GM12878 (cell line): ENCODE measurements around the gene ARMC9. TPM values are rescaled to one million over a fixed set of nuclear protein-coding genes. Genes with fewer than 3 reads are reported as not detected.

Experiments used
- ATAC-seq: fragments of 200-7000 bp; cut with Tn5 transposase; 3 replicates; pipeline ENCODE4 v1.9.1; 2020; ENCODE audit warnings: mild to moderate bottlenecking, moderate library complexity
- BruUV-seq: library from RNA; stranded (reverse); fragments of 400-500 nt; replicated peaks from 2 replicates; lab custom pipeline; 2021; lab: Mats Ljungman, UMichigan
- CTCF ChIA-PET: fragments of 300-600 bp; sonication (Branson Sonifier 250); formaldehyde crosslinking; extraction: SDS; loops from one replicate; lab custom pipeline; 2021; ENCODE audit warnings: inconsistent platforms; lab: Yijun Ruan, JAX
- POLR2A ChIA-PET: fragments of 350-600 bp; formaldehyde crosslinking; extraction: SDS; loops from one replicate; lab custom pipeline; 2021; ENCODE audit warnings: inconsistent platforms; lab: Charles Lee
- RAD21 ChIA-PET: fragments of 300-600 bp; sonication (Branson Sonifier 250); formaldehyde crosslinking; loops from one replicate; lab custom pipeline; 2023; ENCODE audit warnings: antibody characterized with exemption; ENCODE audit not compliant: unreplicated experiment; lab: Charles Lee
- SMC1A ChIA-PET: fragments of 300-600 bp; sonication (Branson Sonifier 250); formaldehyde crosslinking; loops from one replicate; lab custom pipeline; 2023; ENCODE audit not compliant: unreplicated experiment, uncharacterized antibody; lab: Charles Lee
- DNase-seq: peaks from one replicate; pipeline ENCODE4 v3.0.0-alpha.2; 2011; ENCODE audit warnings: low read depth, low spot score
- FAIRE-seq: peaks from 3 replicates; lab custom pipeline; 2011; peaks lifted over from hg19 to GRCh38; lab: Jason Lieb, UNC
- H2AFZ ChIP-seq: 2 replicates; pipeline ENCODE4 v1.6.0; 2011; ENCODE audit warnings: low read depth, low read length, control low read depth; ENCODE audit not compliant: control insufficient read depth
- H3K27ac ChIP-seq: 2 replicates; pipeline ENCODE4 v1.5.1; 2011; ENCODE audit warnings: control low read depth; ENCODE audit not compliant: control insufficient read depth, insufficient read depth
- H3K27me3 ChIP-seq, 2 experiments: replicated peaks in 1 of 2; 2 replicates each; pipeline versions ENCODE4 v1.6.0 to v1.6.1; 2011; ENCODE audit warnings: low read length in 1 of 2; ENCODE audit not compliant: control insufficient read depth in 2 of 2, insufficient read depth in 2 of 2
- H3K36me3 ChIP-seq, 2 experiments: 2 replicates each; pipeline ENCODE4 v1.5.1; 2011; ENCODE audit warnings: low read length in 1 of 2; ENCODE audit not compliant: control insufficient read depth in 2 of 2, insufficient read depth in 2 of 2
- H3K4me1 ChIP-seq: 2 replicates; pipeline ENCODE4 v1.6.1; 2011; ENCODE audit warnings: mild to moderate bottlenecking, low read length, moderate library complexity, mixed read lengths; ENCODE audit not compliant: control insufficient read depth, insufficient read depth
- H3K4me2 ChIP-seq: 2 replicates; pipeline ENCODE4 v1.6.0; 2011; ENCODE audit warnings: control low read depth; ENCODE audit not compliant: control insufficient read depth, insufficient read depth
- H3K4me3 ChIP-seq: fragments of 200-600 bp; sonication (generic); 2 replicates; pipeline ENCODE4 v1.5.1; 2016
- H3K79me2 ChIP-seq: 2 replicates; pipeline ENCODE4 v1.6.0; 2011; ENCODE audit warnings: low read length; ENCODE audit not compliant: control insufficient read depth, insufficient read depth
- H3K9ac ChIP-seq: 2 replicates; pipeline ENCODE4 v1.8.0; 2011; ENCODE audit warnings: low read length, control low read depth, mixed read lengths; ENCODE audit not compliant: control insufficient read depth, insufficient read depth
- H3K9me3 ChIP-seq: replicated peaks from 3 replicates; pipeline ENCODE4 v1.5.1; 2011; ENCODE audit warnings: mild to moderate bottlenecking, low read length; ENCODE audit not compliant: control insufficient read depth, insufficient read depth
- H4K20me1 ChIP-seq: 2 replicates; pipeline ENCODE4 v1.6.0; 2011; ENCODE audit not compliant: control insufficient read depth, insufficient read depth
- ATF7 ChIP-seq: fragments of 450-650 bp; IDR thresholded peaks from 2 replicates; pipeline ENCODE4 v1.6.1; 2016; ENCODE audit warnings: low read depth, mild to moderate bottlenecking
- BRCA1 ChIP-seq: IDR thresholded peaks from 2 replicates; pipeline ENCODE4 v1.6.1; 2011; ENCODE audit warnings: low read depth, low read length, improper control_type of control experiment
- CBX3 ChIP-seq: fragments of 200-600 bp; sonication (generic); IDR thresholded peaks from 2 replicates; pipeline ENCODE4 v1.6.1; 2016; ENCODE audit warnings: low read depth, borderline replicate concordance
- CBX5 ChIP-seq: sonication (generic); IDR thresholded peaks from 2 replicates; pipeline ENCODE4 v1.6.1; 2016; ENCODE audit warnings: low read depth, moderate library complexity, mild to moderate bottlenecking, inconsistent platforms
- DPF2 ChIP-seq: fragments of 450-650 bp; IDR thresholded peaks from 2 replicates; pipeline ENCODE4 v1.6.1; 2017; ENCODE audit warnings: mild to moderate bottlenecking
- FOS ChIP-seq: IDR thresholded peaks from 3 replicates; pipeline ENCODE4 v1.6.1; 2011; ENCODE audit warnings: borderline replicate concordance; ENCODE audit not compliant: insufficient read length; ENCODE audit errors: extremely low read depth
- PAX5 ChIP-seq: IDR thresholded peaks from 2 replicates; pipeline ENCODE4 v1.6.1; 2011; ENCODE audit warnings: low read depth, low read length, borderline replicate concordance
- PML ChIP-seq: IDR thresholded peaks from 2 replicates; pipeline ENCODE4 v1.6.1; 2012; ENCODE audit warnings: low read length, inconsistent platforms
- RBBP5 ChIP-seq: fragments of 200-600 bp; sonication (generic); conservative IDR thresholded peaks from 2 replicates; pipeline ENCODE4 v1.6.1; 2016
- RUNX3 ChIP-seq: IDR thresholded peaks from 2 replicates; pipeline ENCODE4 v1.6.1; 2012; ENCODE audit warnings: low read length, inconsistent platforms
- SUPT20H ChIP-seq: IDR thresholded peaks from 2 replicates; pipeline ENCODE4 v1.6.1; 2011; ENCODE audit warnings: low read depth, mild to moderate bottlenecking, low read length, moderate library complexity, borderline replicate concordance; ENCODE audit not compliant: control insufficient read depth
- TCF7 ChIP-seq: IDR thresholded peaks from 2 replicates; pipeline ENCODE4 v1.6.1; 2014; ENCODE audit warnings: antibody characterized with exemption, borderline replicate concordance
- ZZZ3 ChIP-seq: IDR thresholded peaks from 2 replicates; pipeline ENCODE4 v1.6.1; 2011; ENCODE audit warnings: low read depth; ENCODE audit not compliant: control insufficient read depth, insufficient read length
- WGBS: methylation state at CpG from one replicate; pipeline ENCODE4 v1.1.6; 2016; ENCODE audit warnings: low lambda C conversion rate; ENCODE audit not compliant: insufficient replicate concordance, insufficient coverage; ENCODE audit errors: missing lambda C conversion rate; 5-methylcytosine and 5-hydroxymethylcytosine counted together
- in situ Hi-C: fragments of 300-500 bp; cut with MboI; formaldehyde crosslinking; loops from 9 replicates; pipeline ENCODE4 v1.14.3; 2018; ENCODE audit warnings: mixed read lengths
- intact Hi-C: fragments of 100-400 bp; cut with micrococcal nuclease; formaldehyde crosslinking; loops from one replicate; pipeline ENCODE4 v1.14.2; 2022; ENCODE audit not compliant: unreplicated experiment
- polyA plus RNA-seq, 11 experiments: library from polyadenylated mRNA; depleted of rRNA in 4 of 11; unstranded in 6 of 11; stranded (reverse) in 5 of 11; fragments of >200 nt; fragmentation: Nextera tagmentation in 4 of 11; fragmentation: Illumina TruSeq in 1 of 11; extraction: Ambion mirVana in 4 of 11; extraction: Trizol in 1 of 11; gene quantifications; 1 replicate in 1 of 11; 2 replicates in 10 of 11; pipeline versions ENCODE4 v1.2.1 to v1.2.3, GENCODE V29; 2011 to 2016; ENCODE audit warnings: inconsistent platforms in 2 of 11, missing spikeins in 2 of 11, low read depth in 1 of 11
- total RNA-seq, 4 experiments: library from RNA; depleted of rRNA in 3 of 4; stranded (reverse); fragments of >200 nt in 3 of 4; fragmentation: Illumina TruSeq in 1 of 4; extraction: Trizol in 1 of 4; gene quantifications; 2 replicates each; pipeline versions ENCODE4 v1.2.1 to v1.2.3, GENCODE V29; 2013 to 2021
- TF ChIP-seq, protein P1 (sequence below): fragments of 450-650 bp; IDR thresholded peaks from 2 replicates; pipeline ENCODE4 v1.6.1; 2014; ENCODE audit warnings: mild to moderate bottlenecking
- TF ChIP-seq, protein P2 (sequence below): fragments of 450-650 bp; IDR thresholded peaks from 2 replicates; pipeline ENCODE4 v1.6.1; 2017; ENCODE audit warnings: mild to moderate bottlenecking, moderate library complexity
- TF ChIP-seq, protein P3 (sequence below): IDR thresholded peaks from 2 replicates; pipeline ENCODE4 v1.6.1; 2012; ENCODE audit warnings: low read depth, low read length, improper control_type of control experiment
- TF ChIP-seq, protein P4 (sequence below): fragments of 450-650 bp; IDR thresholded peaks from 2 replicates; pipeline ENCODE4 v1.6.1; 2017; ENCODE audit warnings: mild to moderate bottlenecking

The ARMC9 gene
- total and polyA plus RNA-seq, 10 of the 15 experiments (the other 5 are each of a cell fraction or from before 2014, with no cell fraction given), result 3.8 to 21.8 (median 10.4) TPM

DNA sequence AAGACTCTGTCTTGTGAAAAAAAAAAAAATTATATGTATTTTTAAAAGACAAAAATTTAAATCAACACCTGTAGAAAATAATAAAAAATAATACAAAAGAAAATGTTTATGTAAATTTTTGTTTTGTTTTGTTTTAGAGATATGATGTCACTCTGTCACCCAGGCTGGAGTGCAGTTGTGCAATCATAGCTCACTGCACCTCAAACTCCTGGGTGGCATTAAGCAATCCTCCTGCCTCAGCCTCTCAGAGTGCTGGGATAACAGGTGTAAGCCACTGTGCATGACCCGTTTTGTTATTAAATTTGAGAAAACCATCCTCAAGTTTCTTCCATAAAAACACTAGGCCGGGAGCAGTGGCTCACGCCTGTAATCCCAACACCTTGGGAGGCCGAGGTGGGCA lies 140.9 kb downstream of the ARMC9 start:
- Histone ChIP-seq H3K27ac (no peak overlapping the region), H3K4me3 (no peak overlapping the region), H3K36me3 (no peaks in the 10 kb centered on the region), H3K9ac (no peak overlapping the region), H3K79me2 (no peaks in the 10 kb centered on the region), H3K9me3 (no peaks in the 10 kb centered on the region), H4K20me1 (no peaks in the 10 kb centered on the region), H2AFZ (no peak overlapping the region), H3K4me2 (no peak overlapping the region), H3K4me1 (no peaks in the 10 kb centered on the region), H3K27me3 (no peaks in the 10 kb centered on the region)
- RAD21 ChIA-PET, result no interaction called here
- POLR2A ChIA-PET, result no interaction called here
- intact Hi-C loops (no loop called here), in situ Hi-C loops (no loop called here)
- 81% methylated on average over 4 of the region's 4 CpGs for WGBS
- no peak for DNase-seq
- CTCF ChIA-PET, result interaction anchor here (1.1 kb wide), 1 partner anchor 67 kb away, joined by 4 read pairs; no protein-coding TSS in a partner anchor
- BruUV-seq, result no TSS peak
- no peak for FAIRE-seq
- ATAC-seq, result no peak
- TF ChIP-seq RBBP5 (no peak), TCF7 (no peak), ATF7 (no peak), DPF2 (no peak), SUPT20H (no peak), BRCA1 (no peak), PML (no peak), ZZZ3 (no peak), CBX5 (no peak), PAX5 (no peak), RUNX3 (no peak), FOS (no peak), CBX3 (no peak)
- TF ChIP-seq, protein P1, sequence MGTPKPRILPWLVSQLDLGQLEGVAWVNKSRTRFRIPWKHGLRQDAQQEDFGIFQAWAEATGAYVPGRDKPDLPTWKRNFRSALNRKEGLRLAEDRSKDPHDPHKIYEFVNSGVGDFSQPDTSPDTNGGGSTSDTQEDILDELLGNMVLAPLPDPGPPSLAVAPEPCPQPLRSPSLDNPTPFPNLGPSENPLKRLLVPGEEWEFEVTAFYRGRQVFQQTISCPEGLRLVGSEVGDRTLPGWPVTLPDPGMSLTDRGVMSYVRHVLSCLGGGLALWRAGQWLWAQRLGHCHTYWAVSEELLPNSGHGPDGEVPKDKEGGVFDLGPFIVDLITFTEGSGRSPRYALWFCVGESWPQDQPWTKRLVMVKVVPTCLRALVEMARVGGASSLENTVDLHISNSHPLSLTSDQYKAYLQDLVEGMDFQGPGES, result no peak
- TF ChIP-seq, protein P2, sequence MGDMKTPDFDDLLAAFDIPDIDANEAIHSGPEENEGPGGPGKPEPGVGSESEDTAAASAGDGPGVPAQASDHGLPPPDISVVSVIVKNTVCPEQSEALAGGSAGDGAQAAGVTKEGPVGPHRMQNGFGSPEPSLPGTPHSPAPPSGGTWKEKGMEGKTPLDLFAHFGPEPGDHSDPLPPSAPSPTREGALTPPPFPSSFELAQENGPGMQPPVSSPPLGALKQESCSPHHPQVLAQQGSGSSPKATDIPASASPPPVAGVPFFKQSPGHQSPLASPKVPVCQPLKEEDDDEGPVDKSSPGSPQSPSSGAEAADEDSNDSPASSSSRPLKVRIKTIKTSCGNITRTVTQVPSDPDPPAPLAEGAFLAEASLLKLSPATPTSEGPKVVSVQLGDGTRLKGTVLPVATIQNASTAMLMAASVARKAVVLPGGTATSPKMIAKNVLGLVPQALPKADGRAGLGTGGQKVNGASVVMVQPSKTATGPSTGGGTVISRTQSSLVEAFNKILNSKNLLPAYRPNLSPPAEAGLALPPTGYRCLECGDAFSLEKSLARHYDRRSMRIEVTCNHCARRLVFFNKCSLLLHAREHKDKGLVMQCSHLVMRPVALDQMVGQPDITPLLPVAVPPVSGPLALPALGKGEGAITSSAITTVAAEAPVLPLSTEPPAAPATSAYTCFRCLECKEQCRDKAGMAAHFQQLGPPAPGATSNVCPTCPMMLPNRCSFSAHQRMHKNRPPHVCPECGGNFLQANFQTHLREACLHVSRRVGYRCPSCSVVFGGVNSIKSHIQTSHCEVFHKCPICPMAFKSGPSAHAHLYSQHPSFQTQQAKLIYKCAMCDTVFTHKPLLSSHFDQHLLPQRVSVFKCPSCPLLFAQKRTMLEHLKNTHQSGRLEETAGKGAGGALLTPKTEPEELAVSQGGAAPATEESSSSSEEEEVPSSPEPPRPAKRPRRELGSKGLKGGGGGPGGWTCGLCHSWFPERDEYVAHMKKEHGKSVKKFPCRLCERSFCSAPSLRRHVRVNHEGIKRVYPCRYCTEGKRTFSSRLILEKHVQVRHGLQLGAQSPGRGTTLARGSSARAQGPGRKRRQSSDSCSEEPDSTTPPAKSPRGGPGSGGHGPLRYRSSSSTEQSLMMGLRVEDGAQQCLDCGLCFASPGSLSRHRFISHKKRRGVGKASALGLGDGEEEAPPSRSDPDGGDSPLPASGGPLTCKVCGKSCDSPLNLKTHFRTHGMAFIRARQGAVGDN, result no peak
- TF ChIP-seq, protein P3, sequence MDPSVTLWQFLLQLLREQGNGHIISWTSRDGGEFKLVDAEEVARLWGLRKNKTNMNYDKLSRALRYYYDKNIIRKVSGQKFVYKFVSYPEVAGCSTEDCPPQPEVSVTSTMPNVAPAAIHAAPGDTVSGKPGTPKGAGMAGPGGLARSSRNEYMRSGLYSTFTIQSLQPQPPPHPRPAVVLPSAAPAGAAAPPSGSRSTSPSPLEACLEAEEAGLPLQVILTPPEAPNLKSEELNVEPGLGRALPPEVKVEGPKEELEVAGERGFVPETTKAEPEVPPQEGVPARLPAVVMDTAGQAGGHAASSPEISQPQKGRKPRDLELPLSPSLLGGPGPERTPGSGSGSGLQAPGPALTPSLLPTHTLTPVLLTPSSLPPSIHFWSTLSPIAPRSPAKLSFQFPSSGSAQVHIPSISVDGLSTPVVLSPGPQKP, result no peak
- TF ChIP-seq, protein P4, sequence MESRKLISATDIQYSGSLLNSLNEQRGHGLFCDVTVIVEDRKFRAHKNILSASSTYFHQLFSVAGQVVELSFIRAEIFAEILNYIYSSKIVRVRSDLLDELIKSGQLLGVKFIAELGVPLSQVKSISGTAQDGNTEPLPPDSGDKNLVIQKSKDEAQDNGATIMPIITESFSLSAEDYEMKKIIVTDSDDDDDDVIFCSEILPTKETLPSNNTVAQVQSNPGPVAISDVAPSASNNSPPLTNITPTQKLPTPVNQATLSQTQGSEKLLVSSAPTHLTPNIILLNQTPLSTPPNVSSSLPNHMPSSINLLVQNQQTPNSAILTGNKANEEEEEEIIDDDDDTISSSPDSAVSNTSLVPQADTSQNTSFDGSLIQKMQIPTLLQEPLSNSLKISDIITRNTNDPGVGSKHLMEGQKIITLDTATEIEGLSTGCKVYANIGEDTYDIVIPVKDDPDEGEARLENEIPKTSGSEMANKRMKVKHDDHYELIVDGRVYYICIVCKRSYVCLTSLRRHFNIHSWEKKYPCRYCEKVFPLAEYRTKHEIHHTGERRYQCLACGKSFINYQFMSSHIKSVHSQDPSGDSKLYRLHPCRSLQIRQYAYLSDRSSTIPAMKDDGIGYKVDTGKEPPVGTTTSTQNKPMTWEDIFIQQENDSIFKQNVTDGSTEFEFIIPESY, result no peak
- SMC1A ChIA-PET, result no interaction called here
